Measurements from ENCODE around the gene RPP38. TPM values are rescaled to one million over a fixed set of nuclear protein-coding genes. Genes with fewer than 3 reads are reported as not detected.

Gene RPP38
- total and polyA plus RNA-seq, 2 of the 8 experiments (the other 6 are each of a cell fraction or from before 2014, with no cell fraction given): 20.8 to 23.3 TPM

GRCh38 chr10:15152556-15152955 is 55.4 kb downstream of the RPP38 start (continued):
- TF ChIP-seq CHD7 (IDR thresholded peaks at IDR 0.05; ENCODE audit: insufficient replicate concordance, low read length) (no peak), SRF (IDR thresholded peaks at IDR 0.05; ENCODE audit: low read depth, low read length) (no peak), CBX8 (IDR thresholded peaks at IDR 0.05; ENCODE audit: borderline replicate concordance, low read depth, low read length) (no peak), RNF2 (IDR thresholded peaks at IDR 0.05; ENCODE audit: borderline replicate concordance, low read depth, low read length, missing control alignments, poor library complexity, severe bottlenecking) (no peak), RXRA (IDR thresholded peaks at IDR 0.05; ENCODE audit: insufficient read depth, low read depth, low read length) (no peak), ZNF274 (IDR thresholded peaks at IDR 0.05; ENCODE audit: borderline replicate concordance, extremely low read depth, low read length) (no peak), POLR2A (IDR thresholded peaks at IDR 0.05; ENCODE audit: control extremely low read depth in 1 of 2, low read depth in 2 of 2, low read length in 2 of 2) (no peak), TAF1 (IDR thresholded peaks at IDR 0.05; ENCODE audit: low read depth, low read length) (no peak), E2F6 (IDR thresholded peaks at IDR 0.05) (no peak), SIRT6 (IDR thresholded peaks at IDR 0.05; ENCODE audit: low read length) (no peak), CHD1 (IDR thresholded peaks at IDR 0.05; ENCODE audit: low read depth, low read length) (no peak), CREB1 (IDR thresholded peaks at IDR 0.05) (no peak)
